Motor neuron (in vitro differentiated cells): ENCODE data around the gene AZIN2. TPM values are rescaled to one million over a fixed set of nuclear protein-coding genes. Genes with fewer than 3 reads are reported as not detected.
"Not testable (repeated sequence)": the region's sequence is repeated elsewhere in the genome, so short reads cannot be mapped to it uniquely, and the experiment has no call there.

Experiments used
- ATAC-seq, 8 experiments: fragments of 200-7000 bp; cut with Tn5 transposase; replicated peaks in 6 of 8; 2 replicates each; pipeline ENCODE4 v1.8.0; 2021; ENCODE audit warnings: mild to moderate bottlenecking in 8 of 8, moderate library complexity in 8 of 8
- H3K27ac ChIP-seq, 2 donors: fragments of 250-450 bp; sonication (Bioruptor Pico); 2 replicates each; pipeline ENCODE4 v1.9.0; 2021; ENCODE audit warnings: antibody characterized with exemption in 2 of 2, mild to moderate bottlenecking in 2 of 2, moderate library complexity in 1 of 2
- H3K4me1 ChIP-seq, 2 donors: fragments of 250-450 bp; sonication (Bioruptor Pico); replicated peaks in 1 of 2; 2 replicates each; pipeline ENCODE4 v1.6.1; 2021; ENCODE audit warnings: antibody characterized with exemption in 2 of 2, mild to moderate bottlenecking in 2 of 2, moderate library complexity in 1 of 2
- H3K4me3 ChIP-seq, 5 donors: fragments of 250-450 bp; sonication (Bioruptor Pico); 2 replicates each; pipeline ENCODE4 v1.9.0; 2021; ENCODE audit warnings: antibody characterized with exemption in 5 of 5, mild to moderate bottlenecking in 5 of 5, moderate library complexity in 4 of 5
- WGBS, 10 experiments: fragments of 450-650 bp; shearing (Covaris generic); methylation state at CpG; one replicate each; pipeline ENCODE4 v1.0.0; 2022; 5-methylcytosine and 5-hydroxymethylcytosine counted together
- in situ Hi-C, 9 experiments: fragments of 400-800 bp; cut with MboI; loops; one replicate each; pipeline ENCODE4 v1.15.0; 2021; ENCODE audit warnings: low sequenced_read_pairs in 9 of 9, low pct_unique_long_range_greater_than_20kb in 2 of 9; ENCODE audit not compliant: unreplicated experiment in 9 of 9
- total RNA-seq, 8 experiments: library from RNA; unstranded; fragments of 300-600 nt; gene quantifications; 2 replicates each; pipeline versions ENCODE4 v1.2.3 to v1.2.4, GENCODE V29; 2022

The AZIN2 gene
- total RNA-seq, 8 experiments from 2014 or later = 4.7 to 15.5 (median 11.6) TPM

- in situ Hi-C loops = loop anchor here in 1 of 9 experiments (25.0 kb wide), 1 partner anchor 90 kb away; no protein-coding TSS in a partner anchor
- ATAC-seq = no peak
- 20 to 100% (median 84%) methylated on average over 1 to 7 of the region's 7 CpGs; no CpG with 5 or more reads in 1 of the 10 experiments for WGBS, 10 experiments
- Histone ChIP-seq H3K4me1 (no peaks in the 10 kb centered on the region), H3K27ac (no peak overlapping the region), H3K4me3 (no peak overlapping the region)
These were observed 41.7 kb downstream of the AZIN2 start for GRCh38 chr1:33122483-33123178.

GRCh38 chr1:33123266-33123665 is 42.3 kb downstream of the AZIN2 start:
- H3K4me1 ChIP-seq = no peaks in the 10 kb centered on the region
- in situ Hi-C loops = loop anchor here in 1 of 9 experiments (25.0 kb wide), 1 partner anchor 89 kb away; no protein-coding TSS in a partner anchor
- no peak for ATAC-seq
- WGBS, 10 experiments = 20 to 97% (median 80%) methylated on average over 1 to 3 of the region's 3 CpGs; no CpG with 5 or more reads in 1 of the 10 experiments
- no peak overlapping the region for H3K4me3 ChIP-seq
- no peak overlapping the region for H3K27ac ChIP-seq

- H3K4me3 ChIP-seq, H3K27ac ChIP-seq, H3K4me1 ChIP-seq, ATAC-seq: not testable (repeated sequence)
- 100% methylated on average over 1 of the region's 4 CpGs; no CpG with 5 or more reads in 9 of the 10 experiments for WGBS, 10 experiments
- in situ Hi-C loops = loop anchor here in 3 of 9 experiments (25.0 kb wide), 2 partner anchors 88 to 338 kb away; partner anchors contain the start of gene ZSCAN20 (in 3 of the 3)
These were observed 43.7 kb downstream of the AZIN2 start for GRCh38 chr1:33124647-33125046.

GRCh38 chr1:33126411-33127000 is 45.6 kb downstream of the AZIN2 start:
- ATAC-seq = no peak
- peak overlapping the region in 4 of 5 donors; percentile 5 to 81 (median 28) for H3K4me3 ChIP-seq
- in situ Hi-C loops = loop anchor here in 3 of 9 experiments (25.0 kb wide), 1 partner anchor 336 kb away; the partner anchor contains the start of gene ZSCAN20 (in 3 of the 3)
- WGBS, 10 experiments = 17 to 97% (median 89%) methylated on average over 4 to 9 of the region's 9 CpGs; no CpG with 5 or more reads in 3 of the 10 experiments
- no peaks in the 10 kb centered on the region for H3K4me1 ChIP-seq
- H3K27ac ChIP-seq = no peak overlapping the region

- H3K27ac ChIP-seq = no peak overlapping the region
- ATAC-seq = peak; percentile 33 to 99 (median 96)
- H3K4me1 ChIP-seq = no peaks in the 10 kb centered on the region
- peak overlapping the region in 4 of 5 donors; percentile 5 to 81 (median 28) for H3K4me3 ChIP-seq
- WGBS, 10 experiments = 0 to 94% (median 48%) methylated on average over 2 to 44 of the region's 44 CpGs; no CpG with 5 or more reads in 2 of the 10 experiments
- in situ Hi-C loops = loop anchor here in 3 of 9 experiments (25.0 kb wide), 1 partner anchor 335 kb away; the partner anchor contains the start of gene ZSCAN20 (in 3 of the 3)
These were observed 46.3 kb downstream of the AZIN2 start for GRCh38 chr1:33127001-33127823.

- H3K4me3 ChIP-seq = no peak overlapping the region
- in situ Hi-C loops = loop anchor here in 3 of 9 experiments (25.0 kb wide), 1 partner anchor 334 kb away; the partner anchor contains the start of gene ZSCAN20 (in 3 of the 3)
- WGBS, 10 experiments = 39 to 100% (median 89%) methylated on average over 1 to 4 of the region's 4 CpGs
- no peak overlapping the region for H3K27ac ChIP-seq
- ATAC-seq = no peak
- H3K4me1 ChIP-seq = no peaks in the 10 kb centered on the region
These were observed 47.8 kb downstream of the AZIN2 start for GRCh38 chr1:33128781-33129180.

- no peaks in the 10 kb centered on the region for H3K4me1 ChIP-seq
- 40 to 85% (median 71%) methylated on average over 1 to 4 of the region's 4 CpGs; no CpG with 5 or more reads in 2 of the 10 experiments for WGBS, 10 experiments
- no peak overlapping the region for H3K27ac ChIP-seq
- in situ Hi-C loops = loop anchor here in 3 of 9 experiments (25.0 kb wide), 1 partner anchor 332 kb away; the partner anchor contains the start of gene ZSCAN20 (in 3 of the 3)
- no peak overlapping the region for H3K4me3 ChIP-seq
- no peak for ATAC-seq
These were observed 49.3 kb downstream of the AZIN2 start for GRCh38 chr1:33130297-33130696.

GRCh38 chr1:33131191-33131590 is 50.2 kb downstream of the AZIN2 start:
- in situ Hi-C loops = loop anchor here in 3 of 9 experiments (25.0 kb wide), 1 partner anchor 331 kb away; the partner anchor contains the start of gene ZSCAN20 (in 3 of the 3)

GRCh38 chr1:33132549-33132948 is 51.6 kb downstream of the AZIN2 start:
- WGBS, 10 experiments = 80 to 100% (median 95%) methylated on average over 1 to 2 of the region's 2 CpGs; no CpG with 5 or more reads in 4 of the 10 experiments

More at GRCh38 chr1:33131191-33131590, 50.2 kb downstream of the AZIN2 start:
- no peak overlapping the region for H3K4me3 ChIP-seq
- ATAC-seq = no peak
- WGBS, 10 experiments = 7 to 82% (median 50%) methylated on average over 1 to 2 of the region's 2 CpGs
- no peak overlapping the region for H3K27ac ChIP-seq
- no peaks in the 10 kb centered on the region for H3K4me1 ChIP-seq

GRCh38 chr1:33133478-33134105 is 52.6 kb downstream of the AZIN2 start:
- no peak overlapping the region for H3K27ac ChIP-seq
- no peak overlapping the region for H3K4me3 ChIP-seq
- 50 to 86% (median 75%) methylated on average over 2 to 9 of the region's 10 CpGs; no CpG with 5 or more reads in 4 of the 10 experiments for WGBS, 10 experiments
- H3K4me1 ChIP-seq = no peaks in the 10 kb centered on the region
- no peak for ATAC-seq
- in situ Hi-C loops = loop anchor here in 3 of 9 experiments (25.0 kb wide), 1 partner anchor 329 kb away; the partner anchor contains the start of gene ZSCAN20 (in 3 of the 3)

More at GRCh38 chr1:33132549-33132948, 51.6 kb downstream of the AZIN2 start:
- H3K4me1 ChIP-seq = no peaks in the 10 kb centered on the region
- ATAC-seq = no peak
- in situ Hi-C loops = loop anchor here in 3 of 9 experiments (25.0 kb wide), 1 partner anchor 330 kb away; the partner anchor contains the start of gene ZSCAN20 (in 3 of the 3)
- no peak overlapping the region for H3K27ac ChIP-seq
- H3K4me3 ChIP-seq = no peak overlapping the region

GRCh38 chr1:33136041-33136440 is 55.1 kb downstream of the AZIN2 start:
- not testable (repeated sequence) for ATAC-seq, H3K4me1 ChIP-seq, H3K27ac ChIP-seq, H3K4me3 ChIP-seq
- in situ Hi-C loops = loop anchor here in 3 of 9 experiments (25.0 kb wide), 1 partner anchor 326 kb away; the partner anchor contains the start of gene ZSCAN20 (in 3 of the 3)
- WGBS, 10 experiments = 60 to 100% (median 88%) methylated on average over 1 of the region's 1 CpG; no CpG with 5 or more reads in 1 of the 10 experiments
